HG02885 (cell line): ENCODE results near the gene DLL3.

Source experiments
- ATAC-seq: cut with Tn5 transposase; IDR thresholded peaks from one replicate; pipeline ENCODE4 v1.9.1; 2021; ENCODE audit warnings: mild to moderate bottlenecking; ENCODE audit not compliant: unreplicated experiment, poor library complexity

The DLL3 gene

DNA sequence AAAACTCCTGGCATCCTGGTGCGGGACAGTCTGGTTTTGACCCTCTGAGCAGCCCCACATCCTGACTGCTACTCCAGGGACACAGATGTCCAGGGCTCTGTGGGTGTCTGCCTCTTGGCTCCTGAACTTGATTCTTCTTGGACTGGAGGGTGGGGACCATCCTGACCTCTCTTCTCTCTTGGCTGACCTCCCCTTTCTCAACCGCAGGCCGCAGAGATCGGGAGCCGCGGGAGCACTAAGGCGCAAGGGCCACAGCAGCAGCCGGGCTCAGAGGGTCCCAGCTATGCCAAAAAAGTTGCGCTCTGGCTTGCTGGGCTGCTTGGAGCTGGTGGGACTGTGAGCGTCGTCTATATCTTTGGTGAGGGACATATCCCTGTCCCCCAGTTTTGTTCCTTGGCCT is 17.1 kb upstream of the DLL3 start:
- no peak for ATAC-seq

GRCh38 chr19:39483141-39483540 is 15.6 kb upstream of the DLL3 start:
- ATAC-seq, result no peak

- ATAC-seq, result no peak
These were observed 9.0 kb upstream of the DLL3 start for GRCh38 chr19:39489756-39490155.

GRCh38 chr19:39492225-39492624 is 6.5 kb upstream of the DLL3 start:
- no peak for ATAC-seq

GRCh38 chr19:39492788-39493187 is 6.0 kb upstream of the DLL3 start:
- no peak for ATAC-seq

GRCh38 chr19:39494661-39495060 is 4.1 kb upstream of the DLL3 start:
- ATAC-seq, result no peak

DNA sequence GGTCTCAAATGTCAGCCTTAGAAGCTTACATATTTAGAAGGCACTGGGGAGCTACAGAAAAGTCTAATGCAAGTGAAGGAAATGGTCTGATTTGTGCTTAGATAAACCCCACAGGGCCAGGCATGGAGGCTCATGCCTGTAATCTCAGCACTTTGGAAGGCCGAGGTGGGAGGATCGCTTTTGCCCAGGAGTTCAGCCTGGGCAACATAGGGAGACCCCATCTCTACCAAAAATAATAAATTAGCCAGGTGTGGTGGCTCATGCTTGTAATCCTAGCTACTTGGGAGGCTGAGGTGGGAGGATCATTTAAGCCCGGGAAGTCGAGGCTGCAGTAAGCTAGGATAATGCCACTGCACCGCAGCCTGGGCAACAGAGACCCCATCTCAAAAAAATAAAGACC is 2.7 kb upstream of the DLL3 start:
- no peak for ATAC-seq

GRCh38 chr19:39497701-39497995 is 1.1 kb upstream of the DLL3 start:
- ATAC-seq, result no peak

DNA sequence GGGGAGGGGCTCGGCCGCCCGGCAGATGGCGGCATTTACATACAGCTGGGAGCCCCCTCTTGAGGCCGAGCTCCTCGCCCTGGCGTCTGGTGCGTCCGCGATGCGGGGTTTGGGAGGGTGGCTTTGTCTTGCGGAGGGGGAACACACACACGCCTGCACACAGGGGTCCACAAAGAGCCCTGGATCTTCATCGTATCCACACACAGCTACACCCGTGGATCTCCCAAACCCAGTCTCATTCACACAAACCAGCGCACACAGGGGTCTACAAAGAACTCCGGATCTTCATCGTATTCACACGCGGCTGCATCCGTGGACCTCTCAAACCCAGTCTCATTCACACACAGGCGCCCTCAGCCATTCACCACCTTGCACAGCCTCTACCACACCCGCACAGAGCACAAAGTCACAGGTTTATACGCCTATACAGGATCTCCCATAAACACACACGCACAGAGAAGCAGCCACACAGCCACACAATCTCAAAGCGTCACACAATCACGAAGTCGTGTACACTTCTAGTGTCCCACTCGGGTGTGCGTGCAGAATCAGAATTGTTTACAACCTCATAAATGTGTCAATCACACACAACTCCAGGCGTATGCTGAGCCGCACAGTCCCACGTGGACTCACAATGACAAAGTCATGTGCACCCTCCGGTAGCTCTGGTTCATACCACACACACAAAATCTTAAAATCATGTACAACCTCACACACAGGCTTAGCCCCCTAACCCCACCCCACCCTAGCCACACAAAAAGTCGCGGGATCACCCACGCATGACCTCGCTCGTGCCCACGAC is 550 bp upstream of the DLL3 start:
- no peak for ATAC-seq

- no peak for ATAC-seq
These were observed 1.2 kb downstream of the DLL3 start for GRCh38 chr19:39499932-39500331.

DNA sequence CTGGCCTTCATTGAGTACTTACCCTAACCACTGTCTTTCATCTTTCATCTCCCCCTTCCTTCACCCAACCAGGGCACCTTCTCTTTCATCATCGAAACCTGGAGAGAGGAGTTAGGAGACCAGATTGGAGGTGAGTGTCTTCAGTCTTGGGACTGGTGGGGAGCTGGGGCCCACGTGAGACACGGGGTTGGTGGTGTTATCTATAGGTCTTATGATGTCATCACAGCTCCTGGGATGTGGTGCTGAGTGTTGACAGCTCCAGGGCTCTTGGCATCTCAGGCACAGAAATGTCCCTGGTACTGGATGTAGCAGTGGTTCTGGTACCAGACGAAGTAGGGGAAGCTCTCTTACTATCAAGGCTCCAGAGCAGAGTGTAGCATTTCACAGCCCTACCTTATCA is 1.8 kb downstream of the DLL3 start:
- ATAC-seq, result no peak

DNA sequence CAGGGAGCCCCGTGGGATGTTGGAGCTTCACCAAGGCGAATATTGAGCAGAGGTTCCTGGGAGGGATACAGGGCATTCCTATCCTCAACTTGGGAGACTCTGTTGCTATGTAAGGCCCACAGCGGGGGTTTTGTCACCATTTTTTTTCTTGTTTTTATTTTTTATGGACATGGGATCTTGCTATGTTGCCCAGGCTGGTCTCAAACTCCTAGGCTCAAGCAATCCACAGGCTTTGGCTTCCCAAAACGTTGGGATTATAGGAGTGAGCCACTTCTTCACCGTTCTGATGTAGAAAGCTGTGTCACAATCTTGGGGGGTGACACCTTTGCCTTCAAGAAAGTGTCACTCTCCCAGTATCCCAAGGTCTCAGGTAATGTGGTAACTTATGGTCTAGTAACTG is 2.6 kb downstream of the DLL3 start:
- no peak for ATAC-seq

DNA sequence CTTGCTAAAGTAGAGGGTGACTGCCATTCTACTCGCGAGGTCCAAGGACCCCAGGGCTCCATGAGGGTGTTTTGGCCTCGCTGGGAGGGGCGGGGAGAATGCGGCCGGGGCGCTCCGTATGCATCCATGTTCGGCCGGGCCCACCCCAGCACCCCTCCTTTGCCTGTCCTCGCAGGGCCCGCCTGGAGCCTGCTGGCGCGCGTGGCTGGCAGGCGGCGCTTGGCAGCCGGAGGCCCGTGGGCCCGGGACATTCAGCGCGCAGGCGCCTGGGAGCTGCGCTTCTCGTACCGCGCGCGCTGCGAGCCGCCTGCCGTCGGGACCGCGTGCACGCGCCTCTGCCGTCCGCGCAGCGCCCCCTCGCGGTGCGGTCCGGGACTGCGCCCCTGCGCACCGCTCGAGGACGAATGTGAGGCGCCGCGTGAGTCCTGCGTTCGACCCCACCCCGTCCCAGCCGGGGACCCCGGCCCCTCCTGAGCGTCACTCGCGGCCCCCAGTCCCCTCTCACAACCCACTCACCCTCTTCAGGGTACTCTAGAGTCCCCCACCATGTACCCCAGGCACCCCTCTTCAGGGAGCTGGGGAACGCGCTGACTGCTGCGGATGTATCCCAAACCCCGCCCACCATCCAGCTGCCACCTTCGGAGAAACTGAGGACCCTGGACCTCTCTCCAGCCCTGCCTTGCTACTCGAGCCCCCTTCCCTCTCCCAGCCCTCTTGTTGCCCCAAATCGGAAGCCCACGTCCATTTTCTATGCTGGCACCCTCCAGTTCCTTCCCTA is 4.1 kb downstream of the DLL3 start:
- peak; percentile 43 for ATAC-seq

DNA sequence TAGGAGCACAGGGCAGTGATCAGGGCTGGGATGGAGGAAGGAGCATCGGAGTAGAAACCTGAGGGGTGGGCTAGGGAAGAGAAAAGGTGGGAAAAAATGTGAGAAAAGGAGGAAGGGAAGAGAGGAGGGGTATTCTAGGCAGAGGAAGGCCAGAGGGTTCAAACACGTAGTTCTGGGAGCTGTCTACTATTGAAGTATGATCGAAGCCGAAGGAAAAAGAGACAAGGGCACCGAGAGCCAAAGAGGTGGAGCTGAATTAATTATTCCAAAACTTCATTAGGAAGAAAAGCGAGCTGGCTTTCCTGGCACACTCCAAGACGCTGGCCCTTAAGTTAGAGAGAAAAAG is 7.8 kb downstream of the DLL3 start:
- no peak for ATAC-seq

- peak; percentile 69 for ATAC-seq
These were observed 8.4 kb downstream of the DLL3 start for GRCh38 chr19:39506944-39507714.

DNA sequence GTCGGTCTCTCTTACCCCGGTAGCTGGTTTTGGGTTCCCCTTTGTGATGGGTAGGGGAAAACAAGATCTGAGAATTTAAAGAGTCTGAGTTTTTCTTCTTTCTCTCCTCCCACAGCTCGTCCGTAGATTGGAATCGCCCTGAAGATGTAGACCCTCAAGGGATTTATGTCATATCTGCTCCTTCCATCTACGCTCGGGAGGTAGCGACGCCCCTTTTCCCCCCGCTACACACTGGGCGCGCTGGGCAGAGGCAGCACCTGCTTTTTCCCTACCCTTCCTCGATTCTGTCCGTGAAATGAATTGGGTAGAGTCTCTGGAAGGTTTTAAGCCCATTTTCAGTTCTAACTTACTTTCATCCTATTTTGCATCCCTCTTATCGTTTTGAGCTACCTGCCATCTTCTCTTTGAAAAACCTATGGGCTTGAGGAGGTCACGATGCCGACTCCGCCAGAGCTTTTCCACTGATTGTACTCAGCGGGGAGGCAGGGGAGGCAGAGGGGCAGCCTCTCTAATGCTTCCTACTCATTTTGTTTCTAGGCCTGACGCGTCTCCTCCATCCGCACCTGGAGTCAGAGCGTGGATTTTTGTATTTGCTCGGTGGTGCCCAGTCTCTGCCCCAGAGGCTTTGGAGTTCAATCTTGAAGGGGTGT is 9.1 kb downstream of the DLL3 start:
- ATAC-seq, result no peak

DNA sequence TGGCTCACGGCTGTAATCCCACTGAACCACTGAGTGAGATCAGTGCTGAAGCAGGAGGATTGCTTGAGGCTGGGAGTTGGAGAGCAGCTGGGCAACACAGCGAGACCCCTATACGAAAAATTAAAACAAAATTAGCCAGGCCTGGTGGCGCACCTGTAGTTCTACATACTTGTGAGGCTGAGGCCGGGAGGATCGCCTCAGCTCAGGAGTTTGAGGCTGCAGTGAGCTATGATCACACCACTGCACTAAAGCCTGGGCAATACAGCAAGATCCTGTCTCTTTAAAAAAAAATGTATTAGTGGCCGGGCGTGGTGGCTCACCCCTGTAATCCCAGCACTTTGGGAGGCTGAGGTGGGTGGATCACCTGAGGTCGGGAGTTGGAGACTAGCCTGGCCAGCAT is 9.9 kb downstream of the DLL3 start:
- ATAC-seq, result no peak

DNA sequence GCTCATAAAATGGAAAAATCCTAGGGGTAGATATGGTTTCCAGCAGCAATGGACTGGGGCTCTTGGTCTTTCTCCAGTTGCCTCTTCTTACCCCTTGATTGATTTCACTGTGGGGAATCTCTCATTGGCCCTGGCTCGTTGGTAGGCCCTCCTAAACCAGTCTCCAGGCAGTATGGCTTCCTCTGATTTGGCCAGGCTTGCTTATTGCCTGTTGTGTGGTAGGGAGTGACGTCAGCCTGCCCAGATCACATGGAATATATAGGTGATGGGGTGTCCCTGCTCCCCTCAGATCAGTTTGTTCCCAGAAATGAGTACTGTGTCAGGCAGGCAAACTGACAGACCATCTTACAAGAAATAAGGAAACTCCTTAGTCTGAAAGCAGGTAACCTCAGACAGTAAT is 10.5 kb downstream of the DLL3 start:
- no peak for ATAC-seq

GRCh38 chr19:39512988-39513387 is 14.2 kb downstream of the DLL3 start:
- ATAC-seq, result no peak

DNA sequence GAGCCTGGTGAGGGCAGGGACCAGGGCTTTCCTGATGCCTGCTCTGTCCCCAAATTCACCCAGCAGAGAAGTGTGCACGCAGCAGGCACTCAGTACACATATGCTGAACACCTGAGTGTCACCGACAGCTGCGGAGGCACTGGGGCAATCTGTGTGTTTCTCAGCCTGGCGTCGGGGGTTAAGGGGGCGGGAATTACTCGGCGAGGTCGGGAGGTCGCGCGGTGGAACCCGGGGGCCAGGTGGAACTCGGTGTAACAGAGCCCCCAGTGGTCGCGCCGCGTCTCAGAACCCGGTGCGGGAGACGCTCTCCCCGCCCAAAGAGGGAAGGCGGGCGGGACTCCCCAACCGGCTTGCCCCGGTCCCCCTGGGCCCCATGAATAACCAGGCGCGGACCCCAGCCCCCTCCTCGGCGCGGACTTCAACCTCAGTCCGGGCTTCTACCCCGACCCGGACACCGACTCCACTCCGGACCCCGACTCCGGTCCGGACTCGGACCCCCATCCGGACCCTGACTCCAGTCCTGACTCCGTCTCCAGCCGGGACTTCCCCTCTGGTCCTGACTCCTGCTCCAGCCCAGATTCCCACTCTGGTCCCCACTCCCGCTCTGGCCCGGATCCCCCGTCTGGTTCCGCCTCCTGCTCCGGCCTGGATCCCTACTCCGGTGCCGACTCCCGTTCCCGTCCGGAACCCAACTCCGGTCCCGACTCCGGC is 16.2 kb downstream of the DLL3 start, which contains the start of gene SELENOV:
TSS of gene SELENOV (plus strand) at position 300 of the 711 bp plus-strand sequence. CDS start at position 374, 74 bp downstream.
- no peak for ATAC-seq
